ENCODE data around the gene KRTDAP.
"Not testable (repeated sequence)": the region's sequence is repeated elsewhere in the genome, so short reads cannot be mapped to it uniquely, and the experiment has no call there.

The KRTDAP gene

DNA sequence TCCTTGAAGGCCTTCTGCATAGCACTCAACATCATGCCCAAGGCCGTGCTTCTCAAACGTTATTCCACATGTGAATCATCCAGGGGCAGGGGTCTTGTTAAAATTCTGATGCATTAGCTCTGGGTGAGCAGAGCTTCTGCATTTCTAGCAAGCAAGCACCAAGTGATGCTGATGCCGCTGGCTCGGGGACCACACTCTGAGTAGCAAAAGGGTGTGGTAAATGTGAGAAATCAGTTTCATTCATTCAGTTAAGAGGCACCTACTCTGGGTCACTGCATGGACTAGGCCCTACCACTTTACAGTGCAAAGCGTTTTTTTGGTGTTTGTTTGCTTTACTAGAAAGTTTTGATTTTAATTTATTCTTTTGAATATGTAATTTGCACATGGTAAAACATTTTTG is 7.2 kb downstream of the KRTDAP start:
- DNase-seq: no peak

DNA sequence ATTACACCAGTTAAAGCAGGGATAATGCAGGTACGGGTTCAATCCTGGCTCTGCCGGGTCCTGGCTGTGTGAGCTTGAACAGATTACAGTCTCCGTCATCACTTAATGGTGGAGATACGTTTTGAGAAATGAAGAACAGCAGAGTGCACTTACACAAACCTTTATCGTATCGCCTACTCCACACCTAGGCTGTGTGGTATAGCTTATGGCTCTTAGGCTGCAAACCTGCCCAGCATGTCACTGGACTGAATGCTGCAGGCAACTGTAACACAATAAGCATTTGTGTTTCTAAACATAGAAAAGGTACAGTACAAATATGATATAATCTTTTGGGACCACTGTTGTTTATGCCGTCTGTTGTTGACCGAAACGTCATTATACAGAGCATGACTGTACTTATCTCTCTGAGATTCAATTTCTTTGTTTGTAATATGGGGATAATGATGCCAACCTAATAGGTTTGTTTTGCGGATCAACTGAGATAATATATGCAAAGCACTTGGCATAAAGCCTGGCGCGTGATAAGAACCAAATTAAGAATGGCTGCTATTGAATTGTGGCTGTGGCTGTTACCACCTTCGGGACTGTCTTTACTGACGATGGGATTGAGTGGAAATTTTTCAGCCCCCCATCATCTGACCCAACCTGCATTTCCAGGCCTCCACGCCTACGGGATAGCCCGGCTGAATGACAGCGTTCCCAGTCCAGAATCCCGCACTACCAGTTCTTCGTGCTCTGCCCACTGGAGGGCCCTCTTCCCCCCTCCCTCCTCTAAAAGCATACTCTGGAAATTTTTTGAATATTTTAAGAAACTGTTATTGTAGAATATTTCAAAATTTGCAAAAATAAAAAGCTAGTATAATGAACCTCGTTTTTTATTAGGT is 11.2 kb downstream of the KRTDAP start:
- DNase-seq: no peak

DNA sequence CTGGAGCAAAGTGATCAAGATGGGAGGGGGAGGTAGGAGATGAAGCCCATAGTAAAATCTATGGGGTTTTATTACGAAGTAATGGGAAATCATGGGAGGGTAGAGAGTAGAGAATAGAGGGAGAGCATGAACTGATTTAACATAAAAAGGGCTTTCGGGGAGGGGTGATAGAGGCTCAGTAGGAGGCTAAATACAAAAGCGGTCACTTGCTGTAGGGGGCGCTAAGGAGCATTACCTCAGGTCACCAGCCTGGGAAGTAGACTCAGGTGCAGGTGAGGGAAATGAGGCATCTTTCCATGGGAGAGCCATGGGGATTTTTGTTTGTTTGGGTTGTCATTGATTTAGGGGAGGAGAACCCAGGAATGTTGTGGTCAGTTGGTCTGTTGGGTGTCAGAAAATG is 14.1 kb downstream of the KRTDAP start:
- DNase-seq: no peak

DNA sequence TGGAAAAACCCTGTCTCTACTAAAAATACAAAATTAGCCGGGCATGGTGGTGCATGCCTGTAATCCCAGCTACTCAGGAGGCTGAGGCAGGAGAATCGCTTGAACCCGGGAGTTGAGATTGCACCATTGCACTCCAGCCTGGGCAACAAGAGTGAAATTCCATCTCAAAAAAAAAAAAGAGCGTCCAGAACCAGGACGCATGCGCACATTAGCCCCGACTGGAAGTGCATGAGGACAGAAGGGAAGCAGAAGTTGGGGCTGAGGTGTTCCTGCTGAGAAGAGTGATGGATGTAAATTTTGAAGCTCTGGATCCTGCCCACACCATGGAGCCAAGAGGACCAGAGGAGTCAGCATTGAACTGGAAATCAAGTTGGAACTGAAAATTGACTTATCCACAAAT is 15.7 kb downstream of the KRTDAP start:
- DNase-seq: not testable (repeated sequence)

DNA sequence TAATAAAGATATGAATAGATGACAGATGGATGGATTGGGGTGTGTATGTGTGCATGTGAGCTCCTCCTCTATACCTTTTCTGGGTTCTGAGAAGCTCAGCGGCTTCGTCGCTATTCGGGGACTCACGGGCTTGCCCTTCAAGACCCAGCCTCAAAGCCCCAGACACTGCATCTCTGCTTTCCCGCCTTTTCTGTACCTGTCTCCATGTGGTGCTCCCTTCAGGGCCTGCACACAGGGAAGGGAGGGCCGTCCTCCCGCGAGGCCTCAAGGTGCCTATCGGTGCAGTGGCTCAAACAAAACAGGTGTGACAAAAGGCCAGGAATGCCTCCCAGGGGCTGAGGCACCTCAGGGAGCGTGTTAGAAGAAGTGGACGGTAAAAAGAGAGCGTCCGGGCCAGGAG is 16.2 kb downstream of the KRTDAP start:
- DNase-seq: no peak

DNA sequence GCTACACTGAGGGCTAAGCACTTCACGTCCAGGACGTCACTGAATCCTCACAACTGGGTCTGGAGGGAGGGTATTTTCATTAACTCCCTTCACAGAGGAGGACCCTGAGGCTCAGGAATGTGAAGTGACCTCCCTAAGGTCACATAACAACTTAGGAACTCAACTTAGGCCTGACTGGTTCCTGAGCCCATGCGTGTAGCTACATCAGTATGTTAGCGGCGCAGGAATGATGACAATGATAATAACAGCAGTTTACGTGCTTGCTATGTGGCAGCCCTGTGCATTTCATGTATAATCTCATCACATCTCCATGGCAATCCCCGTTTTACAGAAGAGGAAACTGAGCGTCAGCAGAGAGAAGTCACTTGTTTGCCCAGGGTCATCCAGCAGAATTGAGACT is 18.3 kb downstream of the KRTDAP start:
- no peak for DNase-seq

DNA sequence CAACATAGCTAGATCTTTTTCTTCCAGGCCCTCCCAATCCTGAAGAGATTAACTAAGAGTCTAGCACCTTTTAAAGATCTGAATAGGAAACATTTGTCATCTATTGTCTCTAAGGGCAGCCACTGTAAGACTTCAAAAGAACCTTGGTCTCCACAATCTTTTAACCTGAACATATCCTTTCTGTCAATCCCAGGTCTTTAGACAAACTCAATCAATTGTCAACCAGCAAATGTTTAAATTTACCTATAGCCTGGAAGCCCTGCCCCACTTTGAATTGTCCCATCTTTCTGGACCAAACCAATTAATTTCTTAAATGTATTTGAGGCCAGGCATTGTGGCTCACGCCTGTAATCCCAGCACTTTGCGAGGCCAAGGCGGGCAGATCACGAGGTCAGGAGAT is 19.2 kb downstream of the KRTDAP start:
- not testable (repeated sequence) for DNase-seq

DNA sequence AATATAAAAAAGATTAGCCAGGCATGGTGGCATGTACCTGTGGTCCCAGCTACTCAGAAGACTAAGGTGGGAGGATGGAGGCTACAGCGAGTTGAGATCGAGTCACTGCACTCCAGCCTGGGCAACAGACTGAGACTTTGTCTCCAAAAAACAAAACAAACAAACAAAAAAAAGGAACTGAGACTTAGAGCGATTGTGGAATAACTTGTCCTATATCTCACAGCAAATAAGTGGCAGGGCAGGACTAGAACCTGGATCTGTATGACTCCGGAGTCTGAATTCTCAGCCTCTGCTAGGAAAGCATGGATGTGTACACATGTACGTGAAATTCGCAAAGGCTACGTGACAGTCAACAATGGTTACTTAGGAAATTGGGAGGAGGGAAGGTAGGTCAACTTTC is 20.1 kb downstream of the KRTDAP start:
- DNase-seq: no peak

DNA sequence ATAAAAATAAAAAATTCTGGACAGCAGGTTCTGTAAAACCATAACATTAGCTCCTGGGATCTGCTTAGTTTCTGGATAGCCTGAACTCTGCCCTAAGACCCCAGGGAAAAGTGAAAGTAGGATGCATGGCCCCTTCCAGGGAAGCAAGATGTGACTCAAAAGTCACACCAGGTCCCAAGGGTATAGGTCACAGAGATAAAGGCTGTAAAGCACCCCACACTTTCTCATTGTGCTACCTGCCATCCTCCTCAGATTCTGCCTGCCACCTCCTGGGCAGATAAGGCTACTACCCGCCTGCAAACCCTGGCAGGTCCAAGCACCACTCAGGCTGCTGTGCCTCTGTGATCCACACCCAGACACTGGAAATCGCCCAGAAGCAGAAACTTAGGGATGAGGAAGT is 21.6 kb downstream of the KRTDAP start:
- DNase-seq: peak; percentile 17

DNA sequence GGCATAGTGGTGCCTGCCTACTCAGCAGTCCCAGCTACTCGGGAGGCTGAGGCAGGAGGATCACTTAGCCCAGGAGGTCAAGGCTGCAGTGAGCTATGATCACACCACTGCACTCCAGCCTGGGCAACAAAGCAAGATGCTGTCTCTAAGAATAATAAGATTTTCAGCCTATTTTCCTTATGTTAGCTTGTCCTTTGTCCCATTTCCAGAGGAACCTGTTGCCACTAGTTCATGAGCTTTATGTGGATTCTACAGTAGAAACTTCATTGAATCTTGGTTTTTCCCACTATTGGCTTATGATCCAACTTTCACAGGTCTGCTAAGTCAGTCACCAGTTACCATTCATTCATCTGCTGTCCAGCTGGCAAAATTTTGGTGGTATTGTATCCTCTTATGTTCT is 24.0 kb downstream of the KRTDAP start:
- no peak for DNase-seq

DNA sequence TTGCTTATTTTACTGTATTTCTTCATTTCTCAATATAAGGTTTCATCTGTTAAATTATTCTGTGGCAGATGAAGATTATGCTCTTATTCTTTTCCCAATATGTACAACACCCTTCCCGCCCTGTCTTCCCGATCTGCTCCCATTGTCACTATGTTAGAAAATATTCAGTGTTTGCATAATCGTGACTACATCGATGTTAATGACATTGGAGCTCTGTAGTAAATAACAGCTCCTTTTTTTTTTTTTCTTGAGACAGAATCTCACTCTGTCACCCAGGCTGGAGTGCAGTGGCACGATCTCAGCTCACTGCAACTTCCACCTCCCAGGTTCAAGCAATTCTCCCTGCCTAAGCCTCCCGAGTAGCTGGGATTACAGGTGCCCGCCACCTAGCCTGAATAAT is 27.3 kb downstream of the KRTDAP start:
- not testable (repeated sequence) for DNase-seq

DNA sequence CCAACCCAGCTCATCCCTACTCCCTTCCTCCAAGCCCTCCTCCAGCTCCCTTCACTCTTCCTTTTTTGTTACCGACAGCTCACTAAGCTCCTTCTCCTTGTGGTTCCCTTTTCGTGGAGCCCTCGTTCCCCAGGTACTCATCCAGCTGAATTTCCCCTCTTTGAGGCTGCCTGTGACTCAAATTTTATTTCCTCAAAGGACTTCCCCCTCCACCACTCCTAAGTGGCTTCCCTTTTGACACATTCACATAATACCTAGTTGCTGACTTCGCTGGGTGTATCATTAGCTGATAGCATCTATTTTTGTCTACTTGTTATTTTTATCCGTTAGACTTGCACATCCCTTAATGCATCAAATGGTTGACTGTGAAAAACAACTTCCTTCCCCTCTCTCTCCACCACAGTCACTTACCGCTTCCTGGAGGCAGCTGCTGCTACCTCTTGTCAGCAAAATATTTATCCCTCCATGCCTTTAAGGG is 27.7 kb downstream of the KRTDAP start:
- no peak for DNase-seq

DNA sequence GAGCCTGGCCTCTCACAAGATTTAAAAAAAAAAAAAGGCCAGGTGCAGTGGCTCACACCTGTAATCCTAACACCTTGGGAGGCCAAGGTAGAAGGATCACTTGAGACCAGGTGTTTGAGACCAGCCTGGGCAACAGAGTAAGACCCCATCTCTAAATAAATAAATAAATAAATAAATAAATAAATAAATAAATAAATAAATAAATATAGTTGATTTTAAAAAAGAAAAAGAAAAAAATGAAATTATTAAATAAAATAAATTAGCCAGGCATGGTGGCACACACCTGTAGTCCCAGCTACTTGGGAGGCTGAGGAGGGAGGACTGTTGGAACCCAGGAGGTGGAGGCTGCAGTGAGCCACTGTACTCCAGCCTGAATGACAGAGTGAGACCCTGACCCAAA is 28.5 kb downstream of the KRTDAP start:
- DNase-seq: not testable (repeated sequence)

DNA sequence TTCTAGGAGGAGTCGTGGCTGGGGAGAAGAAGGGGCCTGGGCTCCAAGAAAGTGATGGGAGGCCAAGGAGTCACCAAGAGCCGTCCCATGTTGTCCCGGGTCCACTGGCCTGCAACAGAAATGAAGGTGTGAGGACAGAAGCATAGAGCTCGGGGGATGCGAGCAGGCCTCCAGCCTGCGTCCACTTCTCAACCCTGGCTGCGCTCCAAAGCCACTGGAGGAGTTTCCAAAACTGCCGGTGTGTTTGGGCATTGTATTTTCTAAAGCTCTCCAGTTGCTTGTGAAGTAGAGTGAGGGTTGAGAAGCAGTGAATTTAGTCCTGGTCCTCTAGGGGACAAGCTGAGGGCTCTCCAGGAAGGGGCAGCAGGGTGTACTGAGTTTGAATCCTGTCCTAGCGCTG is 29.2 kb downstream of the KRTDAP start:
- DNase-seq: no peak

DNA sequence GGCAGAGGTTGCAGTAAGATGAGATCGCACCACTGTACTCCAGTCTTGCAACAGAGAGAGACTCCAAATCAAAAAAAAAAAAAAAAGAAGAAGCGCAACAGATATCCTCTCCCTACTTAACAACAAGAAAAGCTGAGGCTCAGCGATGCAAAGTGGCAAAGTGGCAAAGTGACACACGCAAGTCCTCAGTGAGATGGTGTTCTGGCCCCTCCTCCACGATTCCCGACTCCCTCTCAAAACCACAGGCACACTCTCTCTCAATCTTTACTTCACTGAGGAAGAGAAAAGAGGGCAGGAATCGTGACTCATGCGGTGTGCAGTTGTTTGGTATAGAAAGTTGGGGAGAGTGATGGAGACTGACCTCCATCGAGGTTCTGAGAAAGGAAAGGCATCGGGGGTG is 29.7 kb downstream of the KRTDAP start:
- DNase-seq: no peak

DNA sequence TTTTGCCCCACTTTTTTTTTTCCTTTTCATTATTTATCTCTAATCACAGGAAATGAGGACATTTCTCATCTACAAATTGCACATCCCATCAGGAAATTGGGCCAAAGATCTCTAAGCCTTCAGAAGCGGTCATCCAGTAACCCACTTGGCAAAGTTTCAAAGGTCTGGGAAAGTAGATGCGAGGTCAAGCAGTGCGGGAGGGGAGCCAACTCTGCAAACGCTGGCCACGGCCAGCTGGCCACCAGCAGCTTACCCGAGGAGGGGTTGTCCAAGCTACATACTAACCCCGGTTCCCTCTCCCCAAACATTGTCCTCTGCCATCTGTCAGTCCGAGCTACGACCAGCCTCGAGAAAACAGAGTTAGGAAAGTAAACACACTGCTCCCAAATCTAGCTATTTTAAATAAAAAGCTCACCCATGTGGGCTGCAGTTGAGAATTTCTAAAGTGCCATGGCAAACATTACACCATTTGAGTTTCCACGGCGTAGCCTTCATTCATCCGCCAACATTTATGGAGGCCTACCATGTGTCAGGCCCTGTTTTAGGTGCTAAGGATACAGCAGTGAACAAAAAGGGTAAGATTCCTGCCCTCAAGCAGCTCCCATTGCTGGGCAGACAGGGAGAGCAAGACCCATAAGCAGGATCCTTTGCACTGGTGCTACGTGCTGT is 30.7 kb downstream of the KRTDAP start:
- no peak for DNase-seq

DNA sequence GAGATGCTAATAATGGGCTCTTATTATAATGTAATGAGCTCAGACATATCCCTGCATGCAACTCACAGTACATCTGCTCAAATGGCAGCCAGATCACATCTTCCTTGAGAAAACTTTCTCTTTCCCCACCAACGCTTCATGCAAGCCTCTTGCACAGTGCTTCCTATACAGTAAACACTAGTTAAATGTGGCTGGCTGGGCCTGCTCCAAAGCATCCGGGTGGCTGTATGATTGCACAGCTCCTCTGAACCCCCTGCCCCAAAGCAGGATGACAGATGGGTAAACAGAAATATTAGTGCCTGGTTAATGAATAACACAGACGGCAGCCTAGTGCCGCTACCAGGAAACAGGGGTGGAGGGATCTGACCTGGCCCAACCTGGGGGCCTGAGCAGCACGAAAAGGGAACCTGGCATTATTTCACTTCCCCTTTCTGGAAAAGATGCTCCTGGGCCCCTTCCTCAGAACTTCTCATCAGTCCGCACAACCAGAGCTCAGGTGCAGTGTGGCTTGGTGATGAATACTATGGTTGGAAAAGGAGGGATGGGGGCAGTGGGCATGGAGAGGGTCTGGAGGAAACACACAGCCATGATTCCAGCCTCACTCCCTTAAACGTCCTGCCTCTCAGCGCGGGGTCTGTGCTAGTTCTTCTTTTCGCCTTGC is 31.4 kb downstream of the KRTDAP start:
- no peak for DNase-seq

DNA sequence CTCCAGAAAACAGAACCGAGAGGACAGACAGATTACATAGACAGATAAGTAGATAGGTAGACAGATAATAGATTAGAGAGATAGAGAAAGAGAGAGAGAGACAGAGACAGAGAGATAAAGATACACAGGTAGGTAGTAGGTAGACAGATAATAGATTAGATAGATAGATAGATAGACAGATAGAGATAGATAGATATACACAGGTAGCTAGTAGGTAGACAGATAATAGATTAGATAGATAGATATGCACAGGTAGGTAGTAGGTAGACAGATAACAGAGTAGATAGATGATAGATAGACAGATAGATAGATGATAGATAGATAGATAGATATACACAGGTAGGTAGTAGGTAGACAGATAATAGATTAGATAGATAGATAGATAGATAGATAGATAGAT is 32.1 kb downstream of the KRTDAP start:
- no peak for DNase-seq

DNA sequence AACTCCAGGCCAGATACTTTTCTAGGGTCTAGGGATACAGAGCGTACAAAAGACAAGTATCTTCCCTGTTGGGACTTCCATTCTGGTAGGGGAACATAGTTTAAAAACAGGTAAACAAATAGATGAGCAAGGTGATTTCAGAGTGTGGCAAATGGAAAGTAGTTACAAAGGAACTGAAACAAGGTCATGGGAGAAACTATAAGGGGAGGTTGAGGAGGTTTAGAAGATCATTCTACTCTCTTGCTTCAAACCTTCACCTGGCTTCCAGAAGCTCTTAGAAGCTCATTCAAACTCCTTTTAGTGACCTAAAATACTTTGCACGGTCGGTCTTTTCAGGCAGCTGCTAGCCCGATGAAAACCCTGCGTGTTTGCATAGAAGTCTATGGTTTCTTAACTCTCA is 33.1 kb downstream of the KRTDAP start:
- no peak for DNase-seq

DNA sequence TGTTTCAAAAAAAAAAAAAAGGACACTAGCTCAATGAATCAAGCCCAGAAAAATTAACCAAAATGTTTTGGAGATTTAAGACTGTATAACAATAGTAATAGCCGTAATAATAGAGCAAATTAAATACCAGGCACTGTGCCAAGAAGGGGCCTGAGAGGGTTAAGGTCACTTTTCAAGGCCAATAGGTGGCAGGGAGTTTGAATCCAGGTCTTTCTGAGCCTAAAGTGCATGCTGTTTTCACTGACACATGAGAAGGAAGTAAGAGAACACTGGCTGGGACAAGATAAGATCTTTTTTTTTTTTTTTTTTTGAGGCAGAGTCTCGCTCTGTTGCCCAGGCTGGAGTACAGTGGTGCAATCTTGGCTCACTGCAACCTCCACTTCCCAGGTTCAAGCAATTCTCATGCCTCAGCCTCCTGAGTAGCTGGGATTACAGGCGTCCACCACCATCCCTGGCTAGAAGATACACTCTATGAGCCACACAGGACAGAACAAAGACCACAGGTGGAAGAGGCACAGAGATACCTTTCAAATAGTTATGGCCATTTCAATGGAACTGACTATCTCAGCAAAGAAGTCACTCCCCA is 34.6 kb downstream of the KRTDAP start:
- no peak for DNase-seq

DNA sequence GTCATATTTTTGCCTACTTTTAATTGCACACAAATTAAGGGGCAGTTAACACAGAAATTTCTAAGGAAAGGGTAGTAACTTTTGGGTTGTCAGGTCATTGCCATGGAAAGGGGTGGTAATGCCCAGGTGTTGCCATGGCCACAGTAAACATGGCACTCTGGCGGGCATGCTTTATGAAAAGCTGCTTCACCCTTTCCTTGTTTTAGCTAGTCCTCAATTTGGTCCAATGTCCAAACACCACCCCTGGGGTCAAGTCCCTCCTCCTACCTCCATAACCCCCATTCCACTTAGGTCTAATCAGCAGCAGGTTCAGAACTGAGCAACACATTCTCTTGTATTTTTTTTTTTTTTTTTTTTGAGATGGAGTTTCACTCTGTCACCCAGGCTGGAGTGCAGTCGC is 35.6 kb downstream of the KRTDAP start:
- no peak for DNase-seq

DNA sequence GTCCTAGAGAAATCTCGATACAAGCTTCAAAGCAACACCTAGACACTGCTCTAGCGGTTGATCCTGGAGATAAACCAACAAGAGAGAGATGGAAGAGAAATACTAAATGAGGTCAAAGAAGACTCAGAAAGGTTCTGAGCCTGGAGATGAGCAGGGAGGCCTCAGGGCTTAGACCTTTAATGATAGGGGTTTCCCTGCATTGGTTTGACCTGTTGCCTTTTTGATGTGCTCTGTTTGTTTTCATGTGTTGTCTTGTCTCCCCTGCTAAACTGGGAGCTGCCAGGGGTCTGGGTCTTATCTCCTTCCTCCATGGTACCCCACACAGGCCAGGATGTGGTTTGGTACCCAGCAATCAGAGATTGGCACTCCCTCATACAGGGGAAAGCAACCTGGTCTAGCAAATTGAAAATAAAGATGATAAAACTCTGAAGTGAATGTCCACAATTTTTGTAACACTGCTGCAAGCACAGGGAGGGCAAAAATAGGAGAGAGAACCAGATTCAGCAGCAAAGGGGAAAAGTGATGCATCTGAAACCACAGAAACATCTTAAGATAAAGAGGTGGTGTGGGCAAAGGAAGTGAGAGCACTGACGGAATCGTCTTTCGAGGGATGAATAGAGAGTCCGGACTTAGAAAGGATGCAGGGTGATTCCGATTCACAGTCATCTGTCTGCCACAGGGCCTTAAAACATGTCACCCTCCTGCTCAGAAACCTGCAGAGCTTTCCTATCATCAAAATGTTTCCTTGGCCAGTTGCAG is 38.7 kb downstream of the KRTDAP start:
- DNase-seq: no peak

Measured in EL (cell line).